ENCODE measurements around the gene ARFGEF2. TPM values are rescaled to one million over a fixed set of nuclear protein-coding genes. Genes with fewer than 3 reads are reported as not detected.
A peak's percentile ranks its signal among the peaks of the same experiment; 100 is the strongest.

The ARFGEF2 gene
- total and polyA plus RNA-seq, 12 donors, result 6.2 to 50.0 (median 41.8) TPM

DNA sequence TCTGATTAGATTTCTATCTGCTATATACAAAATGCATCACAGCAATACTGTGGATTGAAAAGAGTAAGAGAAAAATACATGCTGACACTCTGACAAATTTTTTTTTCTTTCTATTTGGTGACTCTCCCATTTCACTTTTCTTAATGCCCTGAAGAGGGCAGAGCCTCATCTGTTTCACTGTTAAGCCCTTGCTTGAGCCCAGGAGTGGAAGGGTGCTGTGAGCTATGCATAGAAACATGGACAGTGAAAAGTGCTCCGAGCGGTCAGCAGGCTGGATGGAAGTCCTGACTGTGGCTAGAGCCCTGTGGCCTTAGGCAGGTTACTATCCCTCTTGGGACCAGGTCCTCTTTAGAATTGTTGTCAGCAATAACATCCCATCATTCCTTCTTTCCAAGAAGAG is 107.2 kb downstream of the ARFGEF2 start:
- 39 to 67% methylated on average over 2 of the region's 2 CpGs for WGBS, 2 donors
- ATAC-seq, result peak in 2 of 8 donors; percentile 22 to 58
- intact Hi-C loops (cut with DNase I), result no loop called here
- H3K4me1 ChIP-seq, result no peaks in the 10 kb centered on the region
- H3K9me3 ChIP-seq, result no peaks in the 10 kb centered on the region
- no peaks in the 10 kb centered on the region for H3K27me3 ChIP-seq
- TF ChIP-seq, protein P1, sequence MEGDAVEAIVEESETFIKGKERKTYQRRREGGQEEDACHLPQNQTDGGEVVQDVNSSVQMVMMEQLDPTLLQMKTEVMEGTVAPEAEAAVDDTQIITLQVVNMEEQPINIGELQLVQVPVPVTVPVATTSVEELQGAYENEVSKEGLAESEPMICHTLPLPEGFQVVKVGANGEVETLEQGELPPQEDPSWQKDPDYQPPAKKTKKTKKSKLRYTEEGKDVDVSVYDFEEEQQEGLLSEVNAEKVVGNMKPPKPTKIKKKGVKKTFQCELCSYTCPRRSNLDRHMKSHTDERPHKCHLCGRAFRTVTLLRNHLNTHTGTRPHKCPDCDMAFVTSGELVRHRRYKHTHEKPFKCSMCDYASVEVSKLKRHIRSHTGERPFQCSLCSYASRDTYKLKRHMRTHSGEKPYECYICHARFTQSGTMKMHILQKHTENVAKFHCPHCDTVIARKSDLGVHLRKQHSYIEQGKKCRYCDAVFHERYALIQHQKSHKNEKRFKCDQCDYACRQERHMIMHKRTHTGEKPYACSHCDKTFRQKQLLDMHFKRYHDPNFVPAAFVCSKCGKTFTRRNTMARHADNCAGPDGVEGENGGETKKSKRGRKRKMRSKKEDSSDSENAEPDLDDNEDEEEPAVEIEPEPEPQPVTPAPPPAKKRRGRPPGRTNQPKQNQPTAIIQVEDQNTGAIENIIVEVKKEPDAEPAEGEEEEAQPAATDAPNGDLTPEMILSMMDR (IDR thresholded peaks at IDR 0.05), result peak in 5 of 9 donors; percentile 15 to 44 (median 25)
- H3K36me3 ChIP-seq, result peaks cover 6 to 100% (median 76%) of the 10 kb centered on the region in 9 donors
- no peak overlapping the region for H3K27ac ChIP-seq
- no peak for DNase-seq
- no peak overlapping the region for H3K4me3 ChIP-seq

DNA sequence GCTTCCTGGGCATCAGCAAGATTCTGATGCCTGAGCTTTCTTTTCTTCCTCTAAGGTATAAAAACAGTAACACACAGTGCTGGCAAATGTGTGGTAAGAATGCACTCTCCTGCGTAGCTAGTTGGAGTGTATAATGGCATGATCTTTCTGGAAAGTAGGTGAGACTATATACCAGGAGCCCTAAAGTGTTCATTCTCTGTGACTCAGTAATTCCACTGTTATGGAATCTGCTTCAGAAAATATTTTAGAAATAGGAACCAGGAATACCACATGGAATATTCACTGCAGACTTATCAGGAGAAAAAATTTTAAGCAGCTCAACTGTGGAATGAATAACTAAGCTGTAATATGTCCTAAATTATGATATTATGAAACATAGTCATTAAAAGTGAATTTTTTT is 107.7 kb downstream of the ARFGEF2 start:
- intact Hi-C loops (cut with DNase I), result no loop called here
- peak overlapping the region in 1 of 10 donors; percentile 25 for H3K27ac ChIP-seq
- no peaks in the 10 kb centered on the region for H3K9me3 ChIP-seq
- H3K27me3 ChIP-seq, result no peaks in the 10 kb centered on the region
- ATAC-seq (no peak), DNase-seq (no peak)
- TF ChIP-seq, protein P1 (IDR thresholded peaks at IDR 0.05), result no peak
- peaks cover 6 to 100% (median 71%) of the 10 kb centered on the region in 9 donors for H3K36me3 ChIP-seq
- H3K4me1 ChIP-seq, result no peaks in the 10 kb centered on the region
- H3K4me3 ChIP-seq, result no peak overlapping the region
- 94 to 95% methylated on average over 1 of the region's 1 CpG for WGBS, 2 donors

DNA sequence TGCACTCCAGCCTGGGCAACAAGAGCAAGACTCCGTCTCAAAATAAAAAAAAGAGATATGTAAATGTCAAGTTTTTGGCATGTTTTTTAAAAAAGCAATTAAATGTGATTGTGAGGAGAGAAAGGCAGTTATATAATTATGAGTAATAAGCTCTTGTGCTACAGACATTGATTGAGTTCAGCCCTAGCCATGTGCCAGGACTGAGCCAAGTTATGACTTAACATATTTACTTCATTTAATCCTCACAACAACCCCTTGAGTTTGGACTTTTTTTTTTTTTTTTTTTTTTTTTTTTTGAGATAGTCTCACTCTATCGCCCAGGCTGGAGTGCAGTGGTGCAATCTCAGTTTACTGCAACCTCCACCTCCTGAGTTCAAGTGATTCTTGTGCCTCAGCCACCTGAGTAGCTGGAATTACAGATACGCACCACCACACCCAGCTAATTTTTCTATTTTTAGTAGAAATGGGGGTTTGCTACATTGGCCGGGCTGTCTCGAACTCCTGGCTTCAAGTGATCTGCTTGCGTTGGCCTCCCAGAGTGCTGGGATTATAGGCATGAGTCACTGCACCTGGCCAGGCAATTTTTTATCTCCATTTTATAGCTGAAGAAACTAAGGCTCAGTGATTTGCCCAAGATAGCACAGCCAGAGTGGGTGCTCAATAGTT is 109.6 kb downstream of the ARFGEF2 start:
- H3K27ac ChIP-seq, result peak overlapping the region in 1 of 10 donors; percentile 42

DNA sequence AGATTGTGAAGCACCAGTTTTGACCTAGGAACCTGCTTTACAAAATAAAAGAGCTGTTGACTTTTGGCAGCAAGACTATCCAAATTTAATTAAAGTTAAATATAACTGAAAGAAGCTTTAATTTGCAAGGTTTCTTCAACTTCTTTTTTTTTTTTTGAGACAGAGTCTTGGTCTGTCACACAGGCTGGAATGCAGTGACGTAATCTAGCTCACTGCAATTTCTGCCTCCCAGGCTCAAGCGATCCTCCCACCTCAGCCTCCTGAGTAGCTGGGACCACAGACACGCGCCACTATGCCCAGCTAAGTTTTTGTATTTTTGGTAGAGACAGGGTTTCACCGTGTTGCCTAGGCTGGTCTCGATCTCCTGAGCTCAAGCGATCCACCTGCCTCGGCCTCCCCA is 110.9 kb downstream of the ARFGEF2 start:
- no peaks in the 10 kb centered on the region for H3K27me3 ChIP-seq
- no peak overlapping the region for H3K4me3 ChIP-seq
- no peaks in the 10 kb centered on the region for H3K9me3 ChIP-seq
- no peak for ATAC-seq
- no peak for DNase-seq
- peaks cover 0 to 97% (median 48%) of the 10 kb centered on the region in 9 donors for H3K36me3 ChIP-seq
- H3K4me1 ChIP-seq, result peaks cover 0 to 3% (median 0%) of the 10 kb centered on the region in 9 donors
- intact Hi-C loops (cut with DNase I), result no loop called here
- TF ChIP-seq, protein P1 (IDR thresholded peaks at IDR 0.05), result no peak
- no peak overlapping the region for H3K27ac ChIP-seq
- WGBS, 2 donors, result 96 to 98% methylated on average over 8 of the region's 8 CpGs

More for the DNA sequence above, 109.6 kb downstream of the ARFGEF2 start:
- Histone ChIP-seq H3K4me3 (no peak overlapping the region), H3K4me1 (no peaks in the 10 kb centered on the region), H3K27me3 (no peaks in the 10 kb centered on the region), H3K9me3 (no peaks in the 10 kb centered on the region), H3K36me3 (peaks cover 0 to 100% (median 60%) of the 10 kb centered on the region in 9 donors)
- intact Hi-C loops (cut with DNase I), result no loop called here
- TF ChIP-seq, protein P1 (IDR thresholded peaks at IDR 0.05), result no peak
- 77 to 83% methylated on average over 6 of the region's 6 CpGs for WGBS, 2 donors
- ATAC-seq, result peak in 5 of 8 donors; percentile 30 to 84 (median 66)
- DNase-seq, result no peak
